ENCODE data around the gene NTM. TPM values are rescaled to one million over a fixed set of nuclear protein-coding genes. Genes with fewer than 3 reads are reported as not detected.

Gene NTM
- total RNA-seq, 6 donors from 2014 or later = 4.1 to 151 (median 115) TPM

- no peak overlapping the region for H3K4me3 ChIP-seq
- H3K4me1 ChIP-seq = no peaks in the 10 kb centered on the region
- TF ChIP-seq POLR2AphosphoS5 (IDR thresholded peaks at IDR 0.05) (no peak), CTCF (IDR thresholded peaks at IDR 0.05) (peak in 4 of 6 experiments; percentile 8 to 52 (median 36)), POLR2A (IDR thresholded peaks at IDR 0.05) (no peak), EP300 (IDR thresholded peaks at IDR 0.05) (no peak)
- no peak overlapping the region for H3K27ac ChIP-seq
- DNase-seq (no peak), ATAC-seq (ENCODE audit: low FRiP score in 2 of 2) (peak in 1 of 2 donors; percentile 77)
- H3K36me3 ChIP-seq = no peaks in the 10 kb centered on the region
- WGBS, 2 donors = 95 to 99% methylated on average over 4 of the region's 4 CpGs
- no peaks in the 10 kb centered on the region for H3K27me3 ChIP-seq
- no peaks in the 10 kb centered on the region for H3K9me3 ChIP-seq
Measured at GRCh38 chr11:132028380-132029240, 658.2 kb downstream of the NTM start.

- H3K27ac ChIP-seq = no peak overlapping the region
- no peak for ATAC-seq (ENCODE audit: low FRiP score in 2 of 2)
- no peak overlapping the region for H3K4me3 ChIP-seq
- H3K9me3 ChIP-seq = no peaks in the 10 kb centered on the region
- no peaks in the 10 kb centered on the region for H3K36me3 ChIP-seq
- no peak for TF ChIP-seq CTCF (IDR thresholded peaks at IDR 0.05)
- no peak for TF ChIP-seq POLR2AphosphoS5 (IDR thresholded peaks at IDR 0.05)
- no peak for TF ChIP-seq POLR2A (IDR thresholded peaks at IDR 0.05)
- TF ChIP-seq EP300 (IDR thresholded peaks at IDR 0.05) = no peak
- H3K4me1 ChIP-seq = no peaks in the 10 kb centered on the region
- WGBS, 2 donors = 70 to 81% methylated on average over 3 of the region's 3 CpGs
- H3K27me3 ChIP-seq = no peaks in the 10 kb centered on the region
- DNase-seq = no peak
Measured at GRCh38 chr11:132030896-132031295, 660.5 kb downstream of the NTM start.

DNA sequence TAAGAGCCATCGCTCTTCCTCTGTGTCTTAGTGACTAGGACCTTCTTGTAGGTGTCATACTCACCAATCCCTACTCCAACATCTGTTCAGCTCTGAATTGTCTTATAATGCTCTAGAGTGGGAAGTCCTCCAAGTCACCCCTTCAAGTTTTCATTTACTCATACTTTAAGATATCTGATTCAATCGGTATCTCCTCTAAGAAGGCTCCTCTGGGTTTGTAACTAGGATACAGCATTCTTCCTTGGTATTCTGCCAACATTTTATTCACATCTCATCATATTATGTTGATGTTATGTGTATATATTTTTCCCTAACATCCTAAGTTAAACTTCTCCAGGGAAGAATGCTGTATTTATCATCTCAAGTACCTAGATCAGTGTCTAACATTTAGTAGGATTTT, 662.1 kb downstream of the NTM start:
- ATAC-seq (ENCODE audit: low FRiP score in 2 of 2) (no peak), DNase-seq (no peak)
- no peaks in the 10 kb centered on the region for H3K36me3 ChIP-seq
- H3K27me3 ChIP-seq = no peaks in the 10 kb centered on the region
- H3K4me1 ChIP-seq = no peaks in the 10 kb centered on the region
- no peak for TF ChIP-seq CTCF (IDR thresholded peaks at IDR 0.05)
- TF ChIP-seq EP300 (IDR thresholded peaks at IDR 0.05) = no peak
- TF ChIP-seq POLR2A (IDR thresholded peaks at IDR 0.05) = no peak
- no peak for TF ChIP-seq POLR2AphosphoS5 (IDR thresholded peaks at IDR 0.05)
- no peak overlapping the region for H3K4me3 ChIP-seq
- 69 to 85% methylated on average over 2 of the region's 2 CpGs for WGBS, 2 donors
- H3K27ac ChIP-seq = no peak overlapping the region
- no peaks in the 10 kb centered on the region for H3K9me3 ChIP-seq

DNA sequence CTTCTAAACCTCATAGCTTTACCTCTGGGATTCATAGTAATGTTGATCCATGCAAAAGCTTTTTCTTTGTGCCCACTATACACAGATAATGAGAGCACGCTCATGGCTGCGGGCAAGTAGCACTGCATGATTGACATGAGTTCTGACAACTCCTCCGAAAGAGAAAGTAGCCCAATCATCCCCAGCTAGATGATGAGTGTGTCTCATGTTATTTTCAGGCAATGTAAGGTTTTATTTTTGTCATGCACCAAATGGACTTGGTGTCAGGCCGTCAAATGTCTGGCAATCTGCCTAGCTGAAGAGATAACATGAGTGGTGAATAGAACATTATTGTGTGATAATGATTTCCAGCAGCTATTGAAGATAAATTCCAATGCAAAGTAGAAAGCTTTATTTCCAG, 662.6 kb downstream of the NTM start:
- WGBS, 2 donors = 72 to 75% methylated on average over 4 of the region's 4 CpGs
- Histone ChIP-seq H3K36me3 (no peaks in the 10 kb centered on the region), H3K4me1 (no peaks in the 10 kb centered on the region), H3K27me3 (no peaks in the 10 kb centered on the region), H3K4me3 (no peak overlapping the region), H3K27ac (no peak overlapping the region), H3K9me3 (no peaks in the 10 kb centered on the region)
- DNase-seq (no peak), ATAC-seq (ENCODE audit: low FRiP score in 2 of 2) (no peak)
- TF ChIP-seq POLR2A (IDR thresholded peaks at IDR 0.05) (no peak), EP300 (IDR thresholded peaks at IDR 0.05) (no peak), CTCF (IDR thresholded peaks at IDR 0.05) (no peak), POLR2AphosphoS5 (IDR thresholded peaks at IDR 0.05) (no peak)

- no peak overlapping the region for H3K27ac ChIP-seq
- TF ChIP-seq POLR2AphosphoS5 (IDR thresholded peaks at IDR 0.05) = no peak
- no peak for TF ChIP-seq EP300 (IDR thresholded peaks at IDR 0.05)
- no peak for TF ChIP-seq POLR2A (IDR thresholded peaks at IDR 0.05)
- TF ChIP-seq CTCF (IDR thresholded peaks at IDR 0.05) = no peak
- no peaks in the 10 kb centered on the region for H3K36me3 ChIP-seq
- DNase-seq (no peak), ATAC-seq (ENCODE audit: low FRiP score in 2 of 2) (no peak)
- H3K9me3 ChIP-seq = no peaks in the 10 kb centered on the region
- WGBS, 2 donors = 75 to 93% methylated on average over 4 of the region's 4 CpGs
- no peak overlapping the region for H3K4me3 ChIP-seq
- no peaks in the 10 kb centered on the region for H3K27me3 ChIP-seq
- H3K4me1 ChIP-seq = no peaks in the 10 kb centered on the region
Measured at GRCh38 chr11:132035228-132035627, 664.8 kb downstream of the NTM start.
